Uterus (tissue), 4 donors: Measurements from ENCODE around the gene OPRM1. TPM values are rescaled to one million over a fixed set of nuclear protein-coding genes. Genes with fewer than 3 reads are reported as not detected.

Source experiments
- DNase-seq, 2 donors: peaks; one replicate each; pipeline ENCODE4 v3.0.0-alpha.2; 2019 to 2020
- H3K27ac ChIP-seq, 2 donors: fragments of 200-600 bp; sonication (generic); 1 replicate in 1 of 2; 2 replicates in 1 of 2; pipeline ENCODE4 v1.5.1; 2016 to 2018
- H3K27me3 ChIP-seq, 2 donors: fragments of 200-600 bp; sonication (generic); one replicate each; pipeline ENCODE4 v1.5.1; 2018 to 2019; ENCODE audit warnings: control low read depth in 1 of 2
- H3K36me3 ChIP-seq, 2 donors: fragments of 200-600 bp; sonication (generic); one replicate each; pipeline ENCODE4 v1.5.1; 2019; ENCODE audit warnings: control low read depth in 1 of 2
- H3K4me1 ChIP-seq, 2 donors: fragments of 200-600 bp; sonication (generic); one replicate each; pipeline ENCODE4 v1.5.1; 2018 to 2019; ENCODE audit warnings: control low read depth in 1 of 2
- H3K4me3 ChIP-seq, 2 donors: fragments of 200-600 bp; sonication (generic); 1 replicate in 1 of 2; 2 replicates in 1 of 2; pipeline ENCODE4 v1.5.1; 2018 to 2019; ENCODE audit warnings: mild to moderate bottlenecking in 1 of 2
- H3K9me3 ChIP-seq, 2 donors: fragments of 200-600 bp; sonication (generic); one replicate each; pipeline ENCODE4 v1.5.1; 2019; ENCODE audit warnings: control low read depth in 1 of 2
- CTCF ChIP-seq, 4 experiments: fragments of 200-600 bp in 2 of 4; fragments of 450-650 bp in 2 of 4; sonication (generic) in 2 of 4; IDR thresholded peaks; one replicate each; pipeline ENCODE4 v1.5.1; 2016 to 2019; ENCODE audit warnings: antibody characterized with exemption in 4 of 4, mild to moderate bottlenecking in 2 of 4, moderate library complexity in 1 of 4
- POLR2A ChIP-seq, 2 donors: fragments of 450-650 bp; IDR thresholded peaks; one replicate each; pipeline ENCODE4 v1.6.1; 2016; ENCODE audit warnings: antibody characterized with exemption in 2 of 2, mild to moderate bottlenecking in 1 of 2, moderate library complexity in 1 of 2
- intact Hi-C: fragments of 100-400 bp; cut with DNase I; formaldehyde crosslinking; loops from one replicate; pipeline ENCODE4 v1.15.1; 2023; ENCODE audit warnings: low total_unique reads
- total RNA-seq, 4 donors: library from RNA; depleted of rRNA in 3 of 4; stranded (reverse); fragments of >200 nt in 3 of 4; gene quantifications; one replicate each; pipeline versions ENCODE4 v1.1.0 to v1.2.4, GENCODE V29; 2014 to 2023
- donor health status: DM: yes; HTN: yes; CAD: no.

Gene OPRM1
- total RNA-seq, 4 donors from 2014 or later = 0.14 TPM; not detected in 3

- Histone ChIP-seq H3K27ac (no peak overlapping the region), H3K4me1 (no peaks in the 10 kb centered on the region)
Observed at GRCh38 chr6:154058963-154059680, 20.1 kb downstream of the OPRM1 start.

GRCh38 chr6:154060076-154060475, 21.0 kb downstream of the OPRM1 start:
- no peaks in the 10 kb centered on the region for H3K27me3 ChIP-seq
- H3K4me3 ChIP-seq = no peak overlapping the region
- TF ChIP-seq CTCF (IDR thresholded peaks at IDR 0.05) (no peak), POLR2A (IDR thresholded peaks at IDR 0.05) (no peak)
- intact Hi-C loops = no loop called here
- DNase-seq = no peak
- no peaks in the 10 kb centered on the region for H3K9me3 ChIP-seq
- no peaks in the 10 kb centered on the region for H3K4me1 ChIP-seq
- H3K27ac ChIP-seq = no peak overlapping the region
- H3K36me3 ChIP-seq = no peaks in the 10 kb centered on the region

More at GRCh38 chr6:154058963-154059680, 20.1 kb downstream of the OPRM1 start:
- H3K4me3 ChIP-seq = no peak overlapping the region
- TF ChIP-seq CTCF (IDR thresholded peaks at IDR 0.05) (no peak), POLR2A (IDR thresholded peaks at IDR 0.05) (no peak)
- H3K9me3 ChIP-seq = no peaks in the 10 kb centered on the region
- intact Hi-C loops = no loop called here
- H3K27me3 ChIP-seq = no peaks in the 10 kb centered on the region
- no peaks in the 10 kb centered on the region for H3K36me3 ChIP-seq
- DNase-seq = no peak

GRCh38 chr6:154070041-154070440, 31.0 kb downstream of the OPRM1 start:
- no peaks in the 10 kb centered on the region for H3K36me3 ChIP-seq
- intact Hi-C loops = no loop called here
- no peak overlapping the region for H3K4me3 ChIP-seq
- H3K9me3 ChIP-seq = no peaks in the 10 kb centered on the region
- no peaks in the 10 kb centered on the region for H3K4me1 ChIP-seq
- TF ChIP-seq POLR2A (IDR thresholded peaks at IDR 0.05) (no peak), CTCF (IDR thresholded peaks at IDR 0.05) (no peak)
- no peaks in the 10 kb centered on the region for H3K27me3 ChIP-seq
- no peak overlapping the region for H3K27ac ChIP-seq
- DNase-seq = no peak

- H3K27ac ChIP-seq = no peak overlapping the region
- DNase-seq = no peak
- intact Hi-C loops = no loop called here
- H3K9me3 ChIP-seq = no peaks in the 10 kb centered on the region
- no peak overlapping the region for H3K4me3 ChIP-seq
- H3K36me3 ChIP-seq = no peaks in the 10 kb centered on the region
- TF ChIP-seq POLR2A (IDR thresholded peaks at IDR 0.05) = no peak
- TF ChIP-seq CTCF (IDR thresholded peaks at IDR 0.05) = no peak
- no peaks in the 10 kb centered on the region for H3K4me1 ChIP-seq
- H3K27me3 ChIP-seq = no peaks in the 10 kb centered on the region
Observed at GRCh38 chr6:154070657-154071056, 31.6 kb downstream of the OPRM1 start.

GRCh38 chr6:154071236-154071635, 32.2 kb downstream of the OPRM1 start:
- Histone ChIP-seq H3K27ac (no peak overlapping the region), H3K4me3 (no peak overlapping the region), H3K9me3 (no peaks in the 10 kb centered on the region), H3K4me1 (no peaks in the 10 kb centered on the region), H3K27me3 (no peaks in the 10 kb centered on the region), H3K36me3 (no peaks in the 10 kb centered on the region)
- intact Hi-C loops = no loop called here
- no peak for DNase-seq
- TF ChIP-seq CTCF (IDR thresholded peaks at IDR 0.05) = no peak
- TF ChIP-seq POLR2A (IDR thresholded peaks at IDR 0.05) = no peak
